HCT116 (cell line): ENCODE results near the gene RAB11A. TPM values are rescaled to one million over a fixed set of nuclear protein-coding genes. Genes with fewer than 3 reads are reported as not detected.

Experiments used
- ATAC-seq: fragments of 200-7000 bp; cut with Tn5 transposase; 2 replicates; pipeline ENCODE4 v1.9.1; 2020; ENCODE audit warnings: mild to moderate bottlenecking, moderate library complexity
- BruUV-seq: library from RNA; stranded (reverse); fragments of 400-500 nt; replicated peaks from 2 replicates; lab custom pipeline; 2021; lab: Mats Ljungman, UMichigan
- CTCF ChIA-PET: fragments of 300-600 bp; sonication (Branson Sonifier 250); formaldehyde crosslinking; loops from one replicate; lab custom pipeline; 2021; ENCODE audit warnings: antibody characterized with exemption; lab: Charles Lee
- POLR2A ChIA-PET: fragments of 300-600, 350-600 bp; sonication (Branson Sonifier 250); formaldehyde crosslinking; loops from one replicate; lab custom pipeline; 2021; ENCODE audit warnings: antibody characterized with exemption; lab: Charles Lee
- RAD21 ChIA-PET, 2 experiments: fragments of 300-600 bp; sonication (Branson Sonifier 250); formaldehyde crosslinking; loops; one replicate each; lab custom pipeline; 2023; ENCODE audit warnings: low total read pairs in 2 of 2; ENCODE audit not compliant: uncharacterized antibody in 2 of 2, unreplicated experiment in 2 of 2, low non-redundant PET in 1 of 2; lab: Charles Lee
- DNase-seq: peaks from one replicate; pipeline ENCODE4 v3.0.0-alpha.2; 2010; ENCODE audit warnings: low read depth, low spot score
- H2AFZ ChIP-seq: fragments of 200-600 bp; shearing (Covaris generic), sonication (generic); 2 replicates; pipeline ENCODE4 v1.6.1; 2017; ENCODE audit warnings: low read depth, mixed run types, mixed read lengths, antibody characterized with exemption, low read length; ENCODE audit not compliant: poor library complexity, severe bottlenecking
- H3K27ac ChIP-seq: 2 replicates; pipeline ENCODE4 v1.5.1; 2012; ENCODE audit warnings: low read depth, low read length
- H3K27me3 ChIP-seq: fragments of 200-600 bp; sonication (generic); 2 replicates; pipeline ENCODE4 v1.6.1; 2016; ENCODE audit warnings: mixed run types, low read length, mixed read lengths; ENCODE audit not compliant: insufficient read depth
- H3K36me3 ChIP-seq, 2 experiments: fragments of 200-500 bp in 1 of 2; fragments of 200-600 bp in 1 of 2; sonication (Bioruptor generic) in 1 of 2; sonication (generic) in 1 of 2; 2 replicates each; pipeline versions ENCODE4 v1.5.1 to v1.6.1; 2014 to 2016; ENCODE audit warnings: low read length in 2 of 2, inconsistent platforms in 1 of 2, mixed read lengths in 1 of 2, mixed run types in 1 of 2; ENCODE audit not compliant: insufficient read depth in 2 of 2, control insufficient read depth in 1 of 2
- H3K4me1 ChIP-seq, 2 experiments: fragments of 200-600 bp in 1 of 2; sonication (generic) in 1 of 2; 2 replicates each; pipeline versions ENCODE4 v1.5.1 to v1.6.1; 2012 to 2017; ENCODE audit warnings: low read length in 2 of 2, inconsistent platforms in 1 of 2, mild to moderate bottlenecking in 1 of 2, mixed read lengths in 1 of 2, mixed run types in 1 of 2, moderate library complexity in 1 of 2; ENCODE audit not compliant: insufficient read depth in 2 of 2, control insufficient read depth in 1 of 2
- H3K4me2 ChIP-seq: fragments of 200-600 bp; sonication (generic); 2 replicates; pipeline ENCODE4 v1.6.1; 2017; ENCODE audit warnings: mixed run types, low read length, mixed read lengths
- H3K4me3 ChIP-seq, 2 experiments: fragments of 200-600 bp in 1 of 2; sonication (generic) in 1 of 2; replicated peaks in 1 of 2; 2 replicates each; pipeline ENCODE4 v1.5.1; 2011 to 2016; ENCODE audit warnings: low read length in 2 of 2, control low read depth in 1 of 2, low read depth in 1 of 2, mild to moderate bottlenecking in 1 of 2, mixed read lengths in 1 of 2, mixed run types in 1 of 2
- H3K79me2 ChIP-seq: fragments of 200-600 bp; sonication (generic); 2 replicates; pipeline ENCODE4 v1.6.1; 2017; ENCODE audit warnings: mild to moderate bottlenecking, mixed run types, low read length, moderate library complexity, mixed read lengths; ENCODE audit not compliant: insufficient read depth
- H3K9ac ChIP-seq: fragments of 200-600 bp; sonication (generic); 2 replicates; pipeline ENCODE4 v1.6.1; 2016; ENCODE audit warnings: low read length, mixed read lengths
- H3K9me2 ChIP-seq: fragments of 200-600 bp; sonication (generic), shearing (Covaris generic); 2 replicates; pipeline ENCODE4 v1.6.1; 2017; ENCODE audit warnings: mixed run types, mild to moderate bottlenecking, moderate library complexity; ENCODE audit not compliant: insufficient read depth
- H3K9me3 ChIP-seq, 2 experiments: fragments of 200-500 bp in 1 of 2; fragments of 200-600 bp in 1 of 2; sonication (Bioruptor generic) in 1 of 2; sonication (generic) in 1 of 2; 2 replicates each; pipeline ENCODE4 v1.6.1; 2014 to 2017; ENCODE audit warnings: low read length in 2 of 2, mixed read lengths in 2 of 2, inconsistent platforms in 1 of 2, low read depth in 1 of 2, mild to moderate bottlenecking in 1 of 2, mixed run types in 1 of 2, moderate library complexity in 1 of 2; ENCODE audit not compliant: control insufficient read depth in 1 of 2, insufficient read depth in 1 of 2
- H4K20me1 ChIP-seq: fragments of 200-600 bp; sonication (generic), shearing (Covaris generic); 2 replicates; pipeline ENCODE4 v1.6.1; 2017; ENCODE audit warnings: mixed run types, mild to moderate bottlenecking, moderate library complexity; ENCODE audit not compliant: insufficient read depth
- ATF3 ChIP-seq: IDR thresholded peaks from 2 replicates; pipeline ENCODE4 v1.6.1; 2012
- CEBPB ChIP-seq: IDR thresholded peaks from 2 replicates; pipeline ENCODE4 v1.6.1; 2012; ENCODE audit warnings: low read depth
- CTCF ChIP-seq, 3 experiments: fragments of 200-600 bp in 1 of 3; sonication (generic) in 1 of 3; IDR thresholded peaks in 2 of 3; conservative IDR thresholded peaks in 1 of 3; 2 replicates each; pipeline ENCODE4 v1.5.1; 2012 to 2017; ENCODE audit warnings: low read depth in 2 of 3, low read length in 2 of 3, antibody characterized with exemption in 1 of 3, borderline replicate concordance in 1 of 3, control low read depth in 1 of 3, mild to moderate bottlenecking in 1 of 3, mixed read lengths in 1 of 3, mixed run types in 1 of 3, moderate library complexity in 1 of 3; ENCODE audit not compliant: insufficient read depth in 1 of 3
- EGR1 ChIP-seq: IDR thresholded peaks from 2 replicates; pipeline ENCODE4 v1.6.1; 2012; ENCODE audit warnings: low read depth
- EZH2 ChIP-seq: fragments of 200-600 bp; sonication (generic); IDR thresholded peaks from 2 replicates; pipeline ENCODE4 v1.6.1; 2017; ENCODE audit warnings: antibody characterized with exemption, mixed run types
- FOSL1 ChIP-seq: IDR thresholded peaks from 2 replicates; pipeline ENCODE4 v1.6.1; 2012; ENCODE audit warnings: low read depth
- MAX ChIP-seq: IDR thresholded peaks from 2 replicates; pipeline ENCODE4 v1.6.1; 2012
- POLR2A ChIP-seq: IDR thresholded peaks from 2 replicates; pipeline ENCODE4 v1.7.0; 2011; ENCODE audit warnings: borderline replicate concordance; ENCODE audit not compliant: insufficient read depth, insufficient read length; ENCODE audit errors: extremely low read depth
- REST ChIP-seq: IDR thresholded peaks from 2 replicates; pipeline ENCODE4 v1.6.1; 2012; ENCODE audit warnings: low read depth
- SP1 ChIP-seq: IDR thresholded peaks from 2 replicates; pipeline ENCODE4 v1.6.1; 2012; ENCODE audit warnings: low read depth
- SRF ChIP-seq: IDR thresholded peaks from 2 replicates; pipeline ENCODE4 v1.6.1; 2012; ENCODE audit warnings: low read depth
- TCF7L2 ChIP-seq: IDR thresholded peaks from 2 replicates; pipeline ENCODE4 v1.7.0; 2011; ENCODE audit warnings: borderline replicate concordance, inconsistent platforms; ENCODE audit not compliant: insufficient read depth, insufficient read length; ENCODE audit errors: extremely low read depth
- YY1 ChIP-seq: IDR thresholded peaks from 2 replicates; pipeline ENCODE4 v1.6.1; 2011; ENCODE audit warnings: low read length, low read depth, moderate library complexity, mild to moderate bottlenecking; ENCODE audit not compliant: insufficient replicate concordance; ENCODE audit errors: extremely low read depth
- ZFX ChIP-seq: fragments of 450-650 bp; IDR thresholded peaks from 2 replicates; pipeline ENCODE4 v1.6.1; 2017
- intact Hi-C: fragments of 100-400 bp; cut with micrococcal nuclease; formaldehyde crosslinking; loops from 2 replicates; pipeline ENCODE4 v1.10.0; 2022
- total RNA-seq: library from RNA; stranded (reverse); gene quantifications from one replicate; pipeline ENCODE4 v1.2.1, GENCODE V29; 2021; ENCODE audit not compliant: unreplicated experiment

The RAB11A gene
- total RNA-seq, 1 experiment from 2014 or later, result 234 TPM

- Histone ChIP-seq H3K79me2 (no peaks in the 10 kb centered on the region), H2AFZ (no peak overlapping the region), H3K9me2 (no peaks in the 10 kb centered on the region), H3K4me2 (no peak overlapping the region), H3K4me1 (no peaks in the 10 kb centered on the region), H3K4me3 (no peak overlapping the region), H3K9ac (no peak overlapping the region), H3K27me3 (no peaks in the 10 kb centered on the region), H3K9me3 (no peaks in the 10 kb centered on the region), H3K36me3 (no peaks in the 10 kb centered on the region), H3K27ac (no peak overlapping the region), H4K20me1 (no peaks in the 10 kb centered on the region)
- DNase-seq (no peak), ATAC-seq (no peak)
- ChIA-PET POLR2A (interaction anchor here (0.5 kb wide), 1 partner anchor 334 kb away, joined by 3 read pairs; no protein-coding TSS in a partner anchor), CTCF (no interaction called here), RAD21 (no interaction called here)
- no TSS peak for BruUV-seq
- intact Hi-C loops, result no loop called here
- no peak for TF ChIP-seq YY1
- no peak for TF ChIP-seq CTCF (IDR thresholded peaks at IDR 0.05 in 2 of 3, conservative IDR thresholded peaks at IDR 0.05 in 1 of 3; ENCODE audit: borderline replicate concordance in 1 of 3, insufficient read depth in 1 of 3, low read depth in 2 of 3, low read length in 2 of 3)
- TF ChIP-seq SP1, result no peak
- no peak for TF ChIP-seq TCF7L2
- TF ChIP-seq MAX, result no peak
- TF ChIP-seq SRF, result no peak
- TF ChIP-seq FOSL1, result no peak
- no peak for TF ChIP-seq CEBPB
Measured at GRCh38 chr15:65924004-65924403, 54.7 kb downstream of the RAB11A start.

GRCh38 chr15:65925338-65925737, 56.0 kb downstream of the RAB11A start:
- intact Hi-C loops, result no loop called here
- BruUV-seq, result no TSS peak
- ChIA-PET POLR2A (no interaction called here), RAD21 (no interaction called here), CTCF (no interaction called here)
- H2AFZ ChIP-seq, result no peak overlapping the region
- DNase-seq (no peak), ATAC-seq (no peak)
- no peaks in the 10 kb centered on the region for H3K27me3 ChIP-seq
- no peaks in the 10 kb centered on the region for H3K4me1 ChIP-seq
- no peaks in the 10 kb centered on the region for H3K9me2 ChIP-seq
- no peak overlapping the region for H3K4me3 ChIP-seq
- H4K20me1 ChIP-seq, result no peaks in the 10 kb centered on the region
- no peaks in the 10 kb centered on the region for H3K9me3 ChIP-seq
- no peaks in the 10 kb centered on the region for H3K36me3 ChIP-seq
- H3K4me2 ChIP-seq, result no peak overlapping the region
- no peak overlapping the region for H3K9ac ChIP-seq
- no peak overlapping the region for H3K27ac ChIP-seq
- no peaks in the 10 kb centered on the region for H3K79me2 ChIP-seq
- no peak for TF ChIP-seq SP1
- TF ChIP-seq MAX, result no peak
- no peak for TF ChIP-seq REST
- no peak for TF ChIP-seq TCF7L2
- TF ChIP-seq CEBPB, result no peak
- no peak for TF ChIP-seq SRF
- TF ChIP-seq EZH2, result no peak
- TF ChIP-seq FOSL1, result no peak
- no peak for TF ChIP-seq EGR1
- TF ChIP-seq POLR2A, result no peak
- TF ChIP-seq ZFX, result no peak
- no peak for TF ChIP-seq YY1
- no peak for TF ChIP-seq ATF3
